SW 1271 (cell line): ENCODE measurements around the gene OR2T5.
"Not testable (repeated sequence)": the region's sequence is repeated elsewhere in the genome, so short reads cannot be mapped to it uniquely, and the experiment has no call there.

ENCODE experiments used
- DNase-seq, 2 experiments: peaks; one replicate each; lab custom pipeline; 2025; lab: John Stamatoyannopoulos, UW

The OR2T5 gene, protein sequence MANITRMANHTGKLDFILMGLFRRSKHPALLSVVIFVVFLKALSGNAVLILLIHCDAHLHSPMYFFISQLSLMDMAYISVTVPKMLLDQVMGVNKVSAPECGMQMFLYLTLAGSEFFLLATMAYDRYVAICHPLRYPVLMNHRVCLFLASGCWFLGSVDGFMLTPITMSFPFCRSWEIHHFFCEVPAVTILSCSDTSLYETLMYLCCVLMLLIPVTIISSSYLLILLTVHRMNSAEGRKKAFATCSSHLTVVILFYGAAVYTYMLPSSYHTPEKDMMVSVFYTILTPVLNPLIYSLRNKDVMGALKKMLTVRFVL

DNA sequence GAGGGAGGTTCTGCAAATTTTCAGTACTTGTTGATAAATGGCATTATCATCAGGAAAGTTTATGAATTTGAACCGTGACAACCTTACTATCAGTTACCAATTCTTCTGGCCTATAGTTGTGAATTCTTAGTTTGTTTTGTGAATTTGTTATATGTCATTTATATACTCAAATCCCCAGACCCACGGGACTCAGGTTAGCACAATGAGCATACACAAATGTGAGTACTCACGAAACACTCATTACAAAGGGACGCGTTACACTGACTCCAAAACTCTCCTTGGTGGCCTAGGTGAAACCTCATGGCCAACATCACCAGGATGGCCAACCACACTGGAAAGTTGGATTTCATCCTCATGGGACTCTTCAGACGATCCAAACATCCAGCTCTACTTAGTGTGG lies at the start of gene OR2T5:
TSS of gene OR2T5 (plus strand) at position 301 of the 400 bp plus-strand sequence. CDS start at position 301, 0 bp downstream.
- DNase-seq: not testable (repeated sequence)

DNA sequence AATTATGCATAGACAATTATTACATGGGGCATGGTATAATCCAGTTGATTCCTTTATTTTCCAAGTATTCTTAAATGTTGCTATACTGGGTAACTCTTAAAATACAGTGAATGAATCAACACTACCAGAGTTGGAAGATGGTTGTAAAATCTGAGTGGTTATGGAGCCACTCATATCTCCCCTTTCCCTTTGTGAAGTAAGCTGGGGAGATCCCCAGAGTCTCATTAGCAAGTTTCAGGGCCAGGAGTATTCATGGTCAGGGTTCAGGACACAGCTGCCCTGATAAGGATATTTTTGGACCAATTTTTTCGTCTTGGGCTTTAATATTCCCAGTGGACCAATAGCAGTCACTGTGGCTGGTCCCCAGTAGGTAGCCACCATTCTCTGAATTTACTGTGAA lies 49.7 kb upstream of the OR2T5 start:
- not testable (repeated sequence) for DNase-seq

DNA sequence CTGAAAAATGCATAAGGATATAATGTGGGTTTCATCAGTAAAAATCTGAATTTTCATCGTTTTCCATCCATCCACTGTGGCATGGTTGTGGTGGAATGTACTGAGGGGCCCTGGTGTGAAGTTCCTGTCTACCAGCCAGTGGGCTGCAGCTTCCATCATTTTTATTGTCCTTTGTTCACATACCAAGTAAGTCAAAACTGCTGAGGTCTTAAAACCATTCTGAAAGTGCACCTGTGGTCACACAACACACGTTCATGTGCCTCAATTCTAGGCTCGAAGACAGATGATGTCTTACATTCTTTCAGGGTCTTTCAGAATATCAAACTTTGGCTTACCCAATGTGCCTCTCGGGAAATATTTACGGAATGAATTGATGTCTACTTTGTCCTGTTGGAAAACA lies 49.1 kb upstream of the OR2T5 start:
- DNase-seq: not testable (repeated sequence)

DNA sequence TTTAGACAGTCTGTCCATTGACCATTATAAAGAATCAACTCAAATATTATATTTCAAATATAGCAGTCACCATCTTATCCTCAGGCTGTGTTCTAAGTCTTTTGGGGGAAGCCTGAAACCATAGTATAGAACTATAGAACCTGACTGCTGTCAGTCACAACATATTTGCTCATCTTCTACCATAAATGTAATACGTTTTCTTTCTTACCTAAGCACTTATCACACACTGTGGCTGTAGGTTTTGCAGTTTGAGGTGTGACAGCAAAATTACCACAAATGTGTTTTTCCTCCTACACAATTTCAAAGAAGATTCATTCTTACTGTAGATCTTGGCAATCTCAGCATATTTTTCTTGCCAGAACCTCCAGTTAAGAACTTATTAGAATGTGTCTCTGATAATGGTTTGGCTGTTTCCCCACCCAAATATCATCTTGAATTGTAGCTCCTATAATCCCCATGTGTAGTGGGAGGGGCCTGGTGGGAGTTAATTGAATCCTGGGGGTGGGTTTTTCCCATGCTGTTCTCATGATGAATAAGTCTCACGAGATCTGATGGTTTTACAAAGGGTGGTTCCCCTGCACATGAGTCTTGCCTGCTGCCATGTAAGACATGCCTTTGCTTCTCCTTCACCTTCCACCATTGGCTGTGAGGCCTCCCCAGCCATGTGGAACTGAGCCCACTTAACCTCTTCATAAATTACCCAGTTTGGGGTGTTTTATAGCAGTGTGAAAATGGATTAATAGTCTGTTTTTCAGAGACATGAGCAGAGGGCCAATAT lies 45.7 kb upstream of the OR2T5 start:
- DNase-seq: not testable (repeated sequence)

DNA sequence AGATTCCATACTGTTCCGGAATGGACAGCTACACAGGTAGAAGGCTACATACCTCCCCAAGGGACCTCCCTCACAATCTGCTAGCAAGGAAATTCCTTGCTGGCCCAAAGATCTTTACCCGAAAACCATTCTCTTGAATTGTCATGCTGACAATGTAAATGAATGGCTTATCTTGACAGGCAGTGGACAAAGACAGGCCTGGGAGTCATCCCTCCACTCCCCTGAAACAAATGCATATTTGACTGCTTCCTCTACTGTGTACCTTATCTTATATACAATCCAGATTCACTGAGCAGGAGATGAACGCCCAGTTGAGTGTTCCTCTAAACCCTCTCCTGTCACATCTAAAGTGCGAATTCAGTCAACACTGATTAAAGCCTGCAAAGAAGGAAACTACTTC lies 43.8 kb upstream of the OR2T5 start:
- not testable (repeated sequence) for DNase-seq

DNA sequence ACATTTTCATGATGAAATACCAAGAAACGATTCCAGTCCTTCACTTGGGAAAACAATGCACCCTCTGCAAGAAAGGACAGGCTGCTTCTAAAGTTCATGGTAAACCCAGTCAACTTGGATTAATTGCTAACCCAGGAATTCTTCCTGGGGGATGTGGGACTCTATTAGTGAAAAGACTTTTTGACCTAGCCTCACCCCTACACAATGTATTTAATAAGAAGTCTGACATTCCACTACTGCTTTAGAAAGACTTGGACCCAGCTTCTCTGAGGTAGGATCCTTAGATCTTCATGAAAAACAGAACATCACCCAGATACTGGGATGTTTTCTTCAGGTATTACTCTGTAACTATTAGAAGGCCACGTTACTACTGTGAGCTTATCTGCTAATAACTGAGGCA lies 43.0 kb upstream of the OR2T5 start, which contains the start of gene OR2T2:
TSS of gene OR2T2 (plus strand) at position 239 of the 400 bp plus-strand sequence. CDS start 7,161 bp downstream, outside the sequence.
- not testable (repeated sequence) for DNase-seq

DNA sequence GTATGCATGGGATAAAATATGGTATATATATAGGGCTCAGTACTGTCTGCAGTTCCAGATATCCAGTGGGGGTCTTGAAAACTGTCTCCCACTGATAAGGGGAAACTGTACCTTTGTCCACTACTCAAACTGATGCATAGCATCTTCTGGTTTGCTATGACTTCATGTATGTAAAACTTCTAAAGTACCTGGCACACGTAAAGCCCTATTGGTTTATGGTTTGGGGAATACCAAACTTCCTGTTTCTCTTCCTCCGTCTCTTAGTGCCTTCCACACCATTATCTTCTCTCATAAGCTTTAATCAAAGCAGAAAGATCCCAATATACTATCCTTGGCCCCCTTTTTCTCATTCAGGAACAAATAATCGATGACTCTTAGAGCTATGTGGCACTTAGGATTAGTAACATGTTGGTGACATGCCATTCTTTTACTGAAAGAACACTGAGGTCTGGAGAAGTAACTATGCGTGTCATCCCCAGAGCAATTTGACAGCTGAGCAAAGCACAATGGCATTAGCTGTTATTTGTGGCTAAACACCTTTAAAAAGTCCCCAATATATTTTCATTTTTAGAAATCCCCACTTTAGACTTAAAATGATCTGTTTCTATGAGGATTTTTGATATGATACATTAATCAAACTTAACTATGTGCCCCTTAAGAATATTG lies 39.8 kb upstream of the OR2T5 start:
- not testable (repeated sequence) for DNase-seq

DNA sequence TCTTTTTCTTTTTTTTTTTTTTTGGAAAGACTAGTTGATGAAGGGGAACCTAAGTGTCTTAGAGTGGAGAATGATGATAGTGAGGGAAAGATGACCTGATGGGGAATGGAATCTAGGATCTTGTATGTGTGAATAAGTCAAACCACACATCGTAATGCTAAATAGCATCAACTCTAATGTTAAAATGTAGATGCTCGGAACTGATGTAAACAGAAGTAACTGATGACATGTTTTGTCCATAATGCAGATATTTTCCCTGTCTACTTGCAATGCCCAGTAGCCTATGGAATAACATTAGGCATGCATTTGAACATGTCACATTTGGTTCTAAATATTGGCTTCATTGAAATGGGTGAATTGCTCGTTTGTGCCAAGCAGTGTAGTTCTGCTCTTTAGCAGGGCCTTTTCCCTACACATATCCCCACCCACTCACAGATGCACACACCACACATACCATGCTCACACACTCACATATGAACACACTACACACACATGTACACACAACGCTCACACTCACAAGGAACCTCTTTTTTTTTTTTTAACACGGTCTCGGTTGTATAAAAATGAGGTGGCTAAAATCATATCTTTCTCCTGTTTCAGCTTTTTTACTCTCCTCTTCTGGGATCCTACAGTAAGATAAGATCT lies 38.4 kb upstream of the OR2T5 start:
- not testable (repeated sequence) for DNase-seq

DNA sequence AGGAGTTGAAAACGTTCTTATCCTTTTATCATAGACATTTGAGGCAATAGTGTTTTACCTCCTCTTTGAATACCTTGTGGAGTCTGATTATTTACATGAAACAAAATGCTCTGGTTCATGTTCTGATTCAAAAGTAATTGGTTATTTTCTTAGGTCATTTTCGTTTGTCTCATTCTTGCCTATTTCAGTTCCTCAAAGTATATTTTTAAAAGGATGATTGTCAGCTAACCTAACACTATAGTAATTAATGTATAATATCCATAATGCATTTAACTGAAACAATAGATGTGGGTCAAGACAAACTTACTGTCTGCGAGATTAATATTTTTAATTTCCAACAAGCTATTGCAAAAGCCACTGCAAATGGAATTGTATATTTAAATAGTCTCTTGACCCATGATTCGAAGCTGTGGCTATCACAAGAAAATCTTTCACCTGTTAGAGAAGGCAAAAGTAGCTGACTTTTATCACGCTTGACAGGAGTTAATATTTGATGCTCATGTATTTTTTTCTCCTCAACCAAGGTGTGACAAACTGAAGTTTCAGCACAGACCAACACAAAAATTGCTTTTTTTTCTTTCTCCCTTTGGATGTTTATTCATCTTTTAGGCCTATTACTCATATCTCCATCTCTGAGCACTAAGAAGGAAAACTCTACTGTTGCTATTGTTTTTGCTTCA lies 37.8 kb upstream of the OR2T5 start:
- not testable (repeated sequence) for DNase-seq

DNA sequence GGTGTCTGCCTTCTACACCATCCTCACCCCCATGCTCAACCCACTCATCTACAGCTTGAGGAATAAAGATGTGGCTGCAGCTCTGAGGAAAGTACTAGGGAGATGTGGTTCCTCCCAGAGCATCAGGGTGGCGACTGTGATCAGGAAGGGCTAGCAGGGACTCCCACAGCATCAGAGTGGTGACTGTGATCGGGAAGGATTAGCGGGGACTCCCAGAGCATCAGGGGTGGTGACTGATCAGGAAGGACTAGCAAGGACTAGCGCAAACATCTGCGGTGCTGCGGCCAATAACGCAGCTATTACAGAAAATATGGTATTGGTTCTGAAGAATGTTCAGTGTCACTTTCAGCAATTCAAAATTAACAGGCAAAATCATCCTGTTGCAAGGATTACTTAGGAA lies 34.8 kb upstream of the OR2T5 start:
- not testable (repeated sequence) for DNase-seq

DNA sequence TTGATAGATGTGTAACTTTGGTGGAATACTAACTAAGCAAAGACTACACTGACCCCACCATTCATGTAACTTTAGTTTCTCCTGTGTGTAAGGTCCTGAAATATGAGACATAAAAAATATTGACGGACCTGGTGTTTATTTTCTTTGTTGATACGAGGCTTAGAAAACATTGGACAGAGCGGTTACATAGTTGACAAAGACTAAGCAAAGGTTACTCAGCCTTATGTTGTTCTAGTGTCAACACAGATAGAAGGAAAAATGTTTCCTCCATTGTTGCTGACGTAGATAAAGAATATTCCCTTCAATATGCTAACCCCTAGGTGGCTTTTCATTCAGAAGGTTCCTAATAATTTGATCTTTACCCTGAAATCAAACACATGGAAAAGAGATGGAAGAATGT lies 33.3 kb upstream of the OR2T5 start:
- DNase-seq: not testable (repeated sequence)

DNA sequence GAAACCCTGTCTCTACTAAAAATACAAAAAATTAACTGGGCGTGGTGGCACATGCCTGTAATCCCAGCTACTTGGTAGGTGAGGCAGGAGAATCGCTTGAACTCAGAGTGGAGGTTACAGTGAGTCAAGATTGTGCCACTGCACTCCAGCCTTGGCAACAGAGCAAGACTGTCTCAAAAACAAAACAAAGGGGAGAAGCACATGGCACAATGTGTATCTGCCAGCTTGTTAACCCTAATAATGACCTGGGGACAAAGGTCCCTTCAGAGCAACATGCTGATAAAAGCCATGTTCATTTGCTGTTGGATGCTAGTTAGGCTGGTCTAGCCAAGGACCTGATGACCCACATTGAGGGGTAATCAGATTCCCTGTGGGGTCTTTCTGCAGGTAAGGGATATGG lies 31.8 kb upstream of the OR2T5 start:
- not testable (repeated sequence) for DNase-seq

DNA sequence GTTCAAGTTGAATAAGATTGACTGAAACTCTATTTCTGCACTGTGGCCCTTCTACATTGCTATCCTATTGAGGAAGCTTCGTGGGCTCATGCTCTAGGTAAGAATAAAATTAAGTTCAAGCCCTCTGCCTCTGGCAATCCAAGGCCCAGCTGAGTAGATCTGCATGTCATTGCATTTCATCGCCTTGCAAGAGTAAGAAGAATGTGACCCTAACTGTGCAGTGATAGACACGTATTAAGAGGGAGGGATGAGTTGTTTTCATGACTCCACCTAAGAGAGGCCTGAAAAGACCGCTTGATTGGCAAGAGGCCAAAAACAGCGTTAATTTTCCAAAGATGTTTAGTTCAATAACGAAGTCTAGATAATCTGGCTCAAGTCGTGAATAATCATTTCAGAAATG lies 29.3 kb upstream of the OR2T5 start:
- not testable (repeated sequence) for DNase-seq

DNA sequence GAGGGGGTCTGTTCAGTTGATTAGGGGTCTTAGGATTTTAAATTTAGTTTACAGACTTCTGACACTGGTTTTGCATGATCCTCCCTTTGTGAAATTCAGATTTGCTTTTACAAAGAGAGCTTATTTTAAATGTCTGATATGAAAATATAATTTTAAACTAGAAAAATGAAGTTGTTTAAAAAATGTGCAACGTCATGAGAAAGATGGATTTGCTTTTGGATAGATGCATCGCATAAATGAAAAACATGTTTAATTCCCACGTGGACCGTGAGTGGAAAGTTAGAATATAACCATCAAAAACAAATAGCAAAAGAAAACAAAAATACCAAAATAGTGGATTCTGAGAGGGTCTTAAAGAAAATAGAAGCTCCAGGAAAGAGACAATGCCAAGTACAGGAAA lies 17.2 kb upstream of the OR2T5 start:
- DNase-seq: no peak

DNA sequence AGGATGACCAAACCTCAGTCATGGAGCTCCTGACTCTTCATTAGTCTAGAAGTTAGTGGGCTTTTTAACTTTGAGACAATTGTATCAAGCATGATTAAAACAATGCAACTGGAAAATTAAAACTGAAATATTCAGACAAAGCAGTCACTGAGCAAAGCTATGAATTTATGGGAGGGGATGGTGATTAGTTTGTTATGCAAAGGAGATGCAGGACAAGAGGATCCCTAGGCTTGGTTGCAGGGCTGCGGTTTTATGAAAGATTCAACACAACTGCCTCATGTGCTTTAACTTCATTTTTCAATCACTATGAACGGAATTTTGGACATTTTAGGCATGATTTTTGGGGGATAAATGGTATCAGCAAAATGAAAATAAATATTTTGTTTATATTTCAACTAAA lies 16.3 kb upstream of the OR2T5 start:
- not testable (repeated sequence) for DNase-seq

DNA sequence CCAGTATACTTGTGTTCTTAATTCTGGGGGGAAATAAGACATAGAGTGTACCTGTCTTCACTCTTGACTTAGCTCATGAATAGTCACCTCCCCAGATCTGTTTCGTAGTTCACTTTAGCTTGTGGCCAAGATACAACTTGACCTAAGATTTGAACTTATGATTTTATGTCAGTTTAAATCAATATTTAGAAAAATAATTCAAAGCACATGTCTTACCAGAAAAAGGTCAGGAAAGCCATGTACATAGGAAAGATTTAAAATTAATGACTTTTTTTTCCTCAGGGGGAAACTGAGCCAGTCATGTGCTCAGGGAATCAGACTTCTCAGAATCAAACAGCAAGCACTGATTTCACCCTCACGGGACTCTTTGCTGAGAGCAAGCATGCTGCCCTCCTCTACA lies 15.3 kb upstream of the OR2T5 start, which contains the start of gene OR2T3:
TSS of gene OR2T3 (plus strand) at position 301 of the 400 bp plus-strand sequence. CDS start at position 301, 0 bp downstream.
- DNase-seq: not testable (repeated sequence)

DNA sequence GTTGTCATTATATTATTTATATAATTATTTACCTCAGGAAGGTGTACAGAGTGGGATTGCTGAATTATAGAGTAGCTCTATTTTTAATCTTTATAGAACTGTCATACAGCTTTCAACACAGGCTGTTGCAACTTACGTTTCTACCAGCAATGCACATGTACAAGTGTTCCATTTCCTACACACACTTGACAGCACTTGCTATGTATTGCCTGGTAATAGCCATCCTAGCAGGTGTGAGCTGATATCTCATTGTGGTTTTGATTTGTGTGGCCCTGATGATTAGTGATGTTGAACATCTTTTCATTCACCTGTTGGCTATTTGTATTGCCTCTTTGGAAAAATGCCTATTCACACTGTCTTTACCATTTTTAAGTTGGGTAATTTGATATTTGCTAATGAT lies 12.7 kb upstream of the OR2T5 start:
- DNase-seq: not testable (repeated sequence)

DNA sequence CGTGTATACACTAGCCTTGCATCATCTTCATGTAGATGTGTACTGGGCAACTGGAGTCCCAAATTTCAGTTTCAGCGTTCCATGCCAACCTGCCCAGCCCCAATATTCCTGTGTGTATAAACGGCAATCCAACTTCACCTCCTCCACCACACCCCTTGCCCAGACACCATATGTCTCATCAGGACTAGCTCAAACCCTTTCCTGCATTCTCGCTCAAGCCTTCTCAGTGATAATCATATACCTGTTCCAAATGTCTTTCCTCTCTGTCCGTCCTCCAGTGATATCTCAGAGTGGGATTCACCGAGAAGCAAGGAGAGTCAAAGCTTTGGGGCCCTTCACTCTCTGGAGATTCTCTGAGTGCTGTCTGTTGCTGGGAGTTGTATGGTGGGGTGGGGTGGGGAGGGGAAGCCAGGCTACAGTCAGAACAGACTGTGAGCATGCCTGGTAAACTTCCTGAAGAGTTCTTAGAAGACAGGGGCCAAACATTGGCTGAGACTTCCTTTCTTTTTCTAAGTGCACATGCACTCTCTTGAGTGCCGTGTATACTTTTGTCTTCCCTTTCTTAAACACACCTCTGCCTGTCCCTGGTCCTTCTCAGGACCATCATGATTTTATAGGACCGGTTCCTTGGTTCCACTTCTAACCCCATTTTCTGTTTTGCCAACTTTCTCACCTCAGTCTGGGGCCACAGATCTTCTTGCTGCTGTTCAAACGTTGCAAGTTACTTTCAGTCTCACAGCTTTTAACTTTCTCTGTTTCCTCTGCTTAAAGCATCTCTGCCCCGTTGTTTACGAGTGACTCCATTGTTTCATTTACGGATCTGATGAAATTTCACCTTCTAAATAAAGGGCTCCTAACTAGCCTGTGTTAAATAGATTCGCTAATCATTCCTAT lies 6.5 kb upstream of the OR2T5 start:
- not testable (repeated sequence) for DNase-seq

DNA sequence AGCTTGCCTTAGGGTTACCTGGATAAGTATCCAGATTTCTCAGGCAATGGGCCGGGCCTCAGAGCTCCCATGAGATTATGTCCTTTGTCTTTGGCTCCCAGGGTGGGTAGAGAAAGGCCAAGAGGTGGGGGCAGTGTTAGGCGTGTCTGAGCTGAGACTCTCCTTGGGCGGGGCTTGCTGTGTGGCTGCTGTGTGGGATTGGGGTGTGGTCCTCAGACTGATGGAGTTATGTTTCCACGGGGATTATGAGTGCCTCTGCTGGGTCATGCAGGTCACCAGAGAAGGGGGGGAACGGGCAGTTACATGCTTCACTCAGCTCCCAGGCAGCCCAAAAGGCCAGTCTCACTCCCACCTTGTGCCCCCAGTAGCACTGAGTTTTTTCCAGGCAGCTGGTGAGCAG lies 8.3 kb downstream of the OR2T5 start:
- not testable (repeated sequence) for DNase-seq
